ENCODE measurements around the gene EPOP. TPM values are rescaled to one million over a fixed set of nuclear protein-coding genes. Genes with fewer than 3 reads are reported as not detected.

EPOP gene
- total and polyA plus RNA-seq, 2 of the 13 experiments (the other 11 are each of a cell fraction or from before 2014, with no cell fraction given): 14.7 to 37.8 TPM

GRCh38 chr17:38705803-38706504 lies 31.2 kb upstream of the EPOP start (continued):
- TF ChIP-seq HCFC1 (IDR thresholded peaks at IDR 0.05; ENCODE audit: low read depth, low read length) (no peak), ZNF253 (CRISPR knock-in tag; IDR thresholded peaks at IDR 0.05; ENCODE audit: borderline replicate concordance) (no peak), RELA (CRISPR knock-in tag; IDR thresholded peaks at IDR 0.05) (0 out of 2 replicates have a peak, but pooled peaks have one; percentile 41), PHF8 (CRISPR knock-in tag; IDR thresholded peaks at IDR 0.05) (peak; percentile 58), MBNL3 (CRISPR knock-in tag; conservative IDR thresholded peaks at IDR 0.05) (no peak), ZNF772 (CRISPR knock-in tag; IDR thresholded peaks at IDR 0.05) (0 out of 2 replicates have a peak, but pooled peaks have one; percentile 34), DNMT3B (CRISPR knock-in tag; conservative IDR thresholded peaks at IDR 0.05) (no peak), MTF2 (CRISPR knock-in tag; IDR thresholded peaks at IDR 0.05; ENCODE audit: borderline replicate concordance) (no peak), PRDM4 (CRISPR knock-in tag; IDR thresholded peaks at IDR 0.05; ENCODE audit: borderline replicate concordance) (no peak), ZNF501 (CRISPR knock-in tag; IDR thresholded peaks at IDR 0.05) (peak; percentile 32), ARID3A (IDR thresholded peaks at IDR 0.05; ENCODE audit: low read depth, low read length) (no peak), XBP1 (CRISPR knock-in tag; IDR thresholded peaks at IDR 0.05) (no peak), ZNF383 (CRISPR knock-in tag; IDR thresholded peaks at IDR 0.05; ENCODE audit: borderline replicate concordance) (no peak), FOXP4 (CRISPR knock-in tag; IDR thresholded peaks at IDR 0.05) (peak; percentile 41), JUN (CRISPR knock-in tag; IDR thresholded peaks at IDR 0.05) (0 out of 2 replicates have a peak, but pooled peaks have one; percentile 45), DBP (CRISPR knock-in tag; IDR thresholded peaks at IDR 0.05; ENCODE audit: not compliant biosample characterization) (no peak), SNAPC2 (CRISPR knock-in tag; IDR thresholded peaks at IDR 0.05) (no peak), HHEX (CRISPR knock-in tag; IDR thresholded peaks at IDR 0.05) (no peak), PHB2 (IDR thresholded peaks at IDR 0.05; ENCODE audit: partially characterized antibody) (no peak), ZNF639 (CRISPR knock-in tag; conservative IDR thresholded peaks at IDR 0.05) (no peak), ZNF354B (CRISPR knock-in tag; IDR thresholded peaks at IDR 0.05) (no peak), SALL2 (CRISPR knock-in tag; IDR thresholded peaks at IDR 0.05) (no peak)
